Measurements from ENCODE around the gene C14orf132.

The C14orf132 gene

GRCh38 chr14:96131836-96132235, 92.7 kb downstream of the C14orf132 start:
- no peak overlapping the region for H3K27ac ChIP-seq

GRCh38 chr14:96134508-96134907, 95.3 kb downstream of the C14orf132 start:
- Histone ChIP-seq H3K4me3 (no peak overlapping the region), H3K27ac (no peak overlapping the region)

More at GRCh38 chr14:96131836-96132235, 92.7 kb downstream of the C14orf132 start:
- H3K4me3 ChIP-seq = no peak overlapping the region

GRCh38 chr14:96135285-96135684, 96.1 kb downstream of the C14orf132 start:
- no peak overlapping the region for H3K4me3 ChIP-seq
- H3K27ac ChIP-seq = peak overlapping the region in 3 of 21 experiments; percentile 10 to 44 (median 29)

- Histone ChIP-seq H3K27ac (peak overlapping the region in 1 of 21 experiments; percentile 29), H3K4me3 (no peak overlapping the region)
Observed at GRCh38 chr14:96136371-96137005, 97.3 kb downstream of the C14orf132 start.

GRCh38 chr14:96138241-96138640, 99.1 kb downstream of the C14orf132 start:
- Histone ChIP-seq H3K4me3 (no peak overlapping the region), H3K27ac (no peak overlapping the region)

GRCh38 chr14:96139169-96139568, 100.0 kb downstream of the C14orf132 start:
- no peak overlapping the region for H3K4me3 ChIP-seq
- peak overlapping the region in 1 of 21 experiments; percentile 46 for H3K27ac ChIP-seq

GRCh38 chr14:96139879-96140278, 100.7 kb downstream of the C14orf132 start:
- H3K27ac ChIP-seq = peak overlapping the region in 1 of 21 experiments; percentile 46
- H3K4me3 ChIP-seq = no peak overlapping the region

GRCh38 chr14:96140952-96141351, 101.8 kb downstream of the C14orf132 start:
- Histone ChIP-seq H3K4me3 (no peak overlapping the region), H3K27ac (peak overlapping the region in 1 of 21 experiments; percentile 14)
